Epidermal melanocyte (primary cell): Measurements from ENCODE around the gene PTPRT.
"Not testable (repeated sequence)": the region's sequence is repeated elsewhere in the genome, so short reads cannot be mapped to it uniquely, and the experiment has no call there.

ENCODE experiments used
- DNase-seq: peaks from one replicate; pipeline ENCODE4 v3.0.0; 2011; ENCODE audit warnings: low spot score; ENCODE audit not compliant: insufficient read length

PTPRT gene

GRCh38 chr20:42214074-42214473 lies 975.6 kb downstream of the PTPRT start:
- DNase-seq = no peak

DNA sequence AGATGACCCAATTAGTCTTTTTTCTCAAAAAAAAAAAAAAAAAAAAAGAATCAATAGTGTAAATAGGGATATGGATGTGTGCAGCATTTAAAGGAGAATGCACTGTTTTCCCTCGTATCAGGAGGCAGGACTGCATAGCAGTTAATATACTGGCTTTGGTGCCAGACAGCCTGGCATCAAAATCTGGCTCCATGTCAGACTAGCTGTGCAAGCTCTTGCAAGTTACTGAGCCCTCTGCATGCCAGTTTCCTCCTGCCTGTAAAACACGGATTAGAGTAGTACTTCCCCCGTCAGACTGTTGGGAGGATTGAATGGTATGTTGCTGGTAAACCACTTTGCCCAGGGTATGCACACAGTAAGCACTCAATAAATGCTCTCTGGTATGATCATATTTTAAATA lies 977.3 kb downstream of the PTPRT start:
- no peak for DNase-seq

GRCh38 chr20:42206557-42206956 lies 983.1 kb downstream of the PTPRT start:
- DNase-seq = not testable (repeated sequence)

DNA sequence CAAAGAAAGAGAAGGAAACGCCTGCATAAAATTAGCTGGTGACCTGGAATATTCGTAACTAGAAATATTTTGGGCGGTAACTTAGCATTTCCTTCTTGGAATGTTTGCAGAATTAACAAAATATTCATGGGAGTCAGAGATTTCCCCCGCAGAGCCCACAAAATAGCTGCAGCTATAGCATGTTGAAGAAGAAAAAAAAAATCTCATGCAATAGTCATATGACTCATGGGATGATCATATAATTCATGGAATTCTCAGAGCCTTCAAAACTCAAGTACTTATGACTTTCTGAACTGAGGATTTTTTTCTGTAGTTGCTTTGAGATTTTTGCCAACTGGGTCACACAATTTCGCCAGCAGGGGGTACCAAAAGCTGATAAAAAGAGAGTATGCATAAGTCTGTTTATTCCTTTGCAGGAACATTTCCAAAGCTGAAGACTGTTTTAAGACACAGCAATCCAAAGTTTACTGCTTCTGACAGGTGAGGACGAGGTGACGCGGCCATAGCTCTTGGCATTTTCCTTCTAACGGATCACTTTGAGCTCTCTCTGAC lies 985.5 kb downstream of the PTPRT start:
- DNase-seq = no peak

- no peak for DNase-seq
Observed at GRCh38 chr20:42197599-42197998, 992.1 kb downstream of the PTPRT start.

- DNase-seq = no peak
Observed at GRCh38 chr20:42193119-42193518, 996.6 kb downstream of the PTPRT start.

DNA sequence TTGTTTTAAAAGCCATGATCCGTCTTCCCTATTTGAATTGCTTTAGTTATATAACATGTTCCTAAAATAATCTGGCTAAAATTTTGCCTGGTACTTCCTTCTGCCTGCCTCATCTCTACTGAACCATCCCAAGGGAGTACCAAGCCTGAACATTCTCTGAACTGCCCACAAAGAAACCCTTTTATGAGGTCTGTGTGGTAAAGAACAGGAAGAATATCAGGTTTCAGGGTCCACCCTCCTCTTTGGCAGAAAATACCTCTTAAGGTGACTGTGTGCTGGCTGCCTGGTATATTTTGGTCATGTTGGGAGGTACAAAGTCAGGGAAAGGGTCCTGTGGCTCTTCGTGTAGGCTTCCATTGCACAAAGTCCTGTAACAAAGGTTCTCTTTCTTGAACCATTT lies 997.4 kb downstream of the PTPRT start:
- no peak for DNase-seq

DNA sequence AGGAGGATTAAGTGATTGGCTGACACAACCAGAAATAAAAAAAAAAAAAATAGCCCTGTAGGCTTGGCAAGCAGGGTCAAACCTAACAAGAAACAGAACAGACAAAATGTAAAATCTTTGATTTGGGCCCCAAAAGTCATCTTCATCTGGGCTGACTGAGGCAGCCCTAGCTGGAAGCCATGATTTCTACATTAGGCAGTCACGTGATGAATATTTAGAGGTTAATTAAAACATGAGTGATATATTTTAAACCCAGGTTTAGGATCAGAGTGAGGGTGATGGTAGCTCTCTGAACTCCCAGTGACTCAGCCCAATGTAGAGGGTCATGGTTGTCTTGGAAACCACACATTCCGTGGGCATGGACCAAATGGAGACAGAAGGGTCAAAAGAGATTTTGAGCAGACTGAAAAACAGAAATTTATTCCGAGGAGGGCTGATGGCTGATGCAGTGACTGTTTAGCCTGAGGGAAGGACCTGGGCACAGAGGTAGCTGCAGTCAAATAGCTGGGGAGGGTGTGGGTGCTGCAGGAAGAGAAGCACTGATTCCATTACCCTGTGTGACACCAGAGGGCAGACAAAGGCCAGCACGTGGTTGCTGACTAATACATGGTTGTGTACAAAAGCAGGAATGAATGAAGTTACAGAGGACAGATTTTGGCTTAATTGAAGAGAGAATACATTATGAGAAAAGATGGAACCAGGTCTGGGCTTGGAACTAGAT lies 998.4 kb downstream of the PTPRT start:
- no peak for DNase-seq

- no peak for DNase-seq
Observed at GRCh38 chr20:42190084-42190483, 999.6 kb downstream of the PTPRT start.

DNA sequence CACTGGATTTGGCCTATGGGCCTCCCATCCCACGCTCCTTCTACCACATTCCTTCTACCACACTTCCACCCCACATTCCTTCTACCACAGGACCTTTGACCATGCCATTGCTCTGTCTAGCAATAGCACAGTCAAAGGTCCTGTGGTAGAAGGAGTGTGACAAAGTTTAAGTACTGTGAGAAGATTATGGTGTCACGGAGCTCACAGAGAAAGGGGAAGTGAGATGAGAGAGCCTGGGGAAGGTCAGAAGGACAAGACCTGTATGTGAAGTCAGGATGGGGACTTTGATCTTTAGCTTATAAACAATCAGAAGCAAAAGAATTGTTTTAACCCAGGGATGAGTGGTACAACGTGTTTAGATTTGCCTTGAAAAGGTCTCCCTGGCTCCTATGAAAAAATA lies 1003.4 kb downstream of the PTPRT start:
- no peak for DNase-seq

DNA sequence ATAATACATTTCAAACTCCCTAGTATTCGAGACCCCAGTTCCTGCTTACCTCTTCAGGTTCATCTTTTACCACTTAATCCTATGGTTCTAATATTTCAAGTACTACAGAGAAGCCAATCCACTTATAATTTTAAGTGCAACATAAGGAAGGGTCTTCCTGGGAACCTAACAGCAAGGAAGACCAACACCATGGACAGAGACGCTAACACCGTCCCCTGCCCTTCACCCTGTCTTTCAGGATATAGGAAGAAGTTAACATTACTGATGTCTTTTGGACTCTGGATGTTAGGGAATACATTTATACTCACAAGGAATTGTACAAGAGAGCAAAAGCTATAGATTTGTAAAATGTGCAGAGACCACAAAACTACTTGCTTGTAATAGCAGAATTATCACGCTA lies 1006.6 kb downstream of the PTPRT start:
- DNase-seq = no peak

DNA sequence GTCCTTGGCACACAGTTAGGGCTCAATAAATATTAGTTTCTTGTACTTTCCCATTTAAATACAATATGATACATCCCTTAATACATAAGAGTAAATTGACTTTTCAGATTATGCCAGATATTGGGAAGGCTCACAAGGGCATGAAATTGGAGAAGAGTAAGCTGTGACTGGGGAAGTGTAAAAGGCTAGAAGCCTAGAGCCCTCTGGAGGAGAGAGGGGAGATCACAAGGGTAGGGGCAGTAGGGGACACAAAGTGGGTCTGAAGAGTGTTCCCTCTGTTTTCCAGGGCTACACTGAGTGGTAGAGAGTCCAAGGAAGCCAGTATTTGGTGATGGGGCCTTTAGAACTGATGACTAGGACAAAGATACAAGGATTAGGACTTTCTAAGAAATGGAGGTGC lies 1008.6 kb downstream of the PTPRT start:
- DNase-seq = no peak

DNA sequence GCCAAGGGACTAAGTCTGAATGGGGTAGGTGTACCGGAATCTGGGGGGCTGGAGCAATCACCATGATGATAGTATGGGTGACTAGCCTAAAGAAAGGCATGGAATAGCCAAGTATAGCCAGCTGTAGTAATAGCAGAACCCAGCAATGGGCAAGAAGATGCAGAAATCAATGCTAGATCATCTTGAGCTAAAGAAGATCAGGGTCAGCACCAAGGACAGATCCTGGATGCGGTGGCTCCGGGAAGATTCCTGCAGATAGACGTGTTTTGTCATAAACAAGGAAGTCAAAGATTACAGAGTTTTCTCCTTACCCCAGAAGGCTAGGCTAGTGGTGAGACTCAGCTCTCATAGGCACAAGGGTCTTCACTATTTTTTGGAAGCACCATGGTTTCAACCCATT lies 1009.9 kb downstream of the PTPRT start:
- DNase-seq = no peak

DNA sequence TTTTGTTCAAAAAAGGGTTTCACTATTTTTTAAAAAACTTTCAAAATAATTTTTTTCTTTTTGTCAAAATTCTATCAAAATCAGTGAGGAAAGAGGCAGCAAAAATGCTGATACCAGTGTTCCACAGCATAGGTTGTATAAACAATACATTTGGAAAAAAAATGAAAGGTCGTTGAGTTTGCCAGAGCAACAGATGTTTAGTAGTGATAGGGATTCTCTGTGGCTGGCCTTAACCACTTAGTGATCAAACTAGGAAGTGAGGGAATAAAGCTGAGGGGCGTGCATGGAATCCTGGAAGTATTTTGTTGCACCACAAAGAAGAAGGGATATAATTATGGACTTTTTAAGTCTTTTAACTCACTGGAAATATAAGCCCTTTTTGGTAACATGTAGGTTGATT lies 1016.3 kb downstream of the PTPRT start:
- DNase-seq = no peak

GRCh38 chr20:42164121-42164890 lies 1025.4 kb downstream of the PTPRT start:
- no peak for DNase-seq

GRCh38 chr20:42161228-42161829 lies 1028.4 kb downstream of the PTPRT start:
- DNase-seq = no peak

GRCh38 chr20:42159808-42160207 lies 1029.9 kb downstream of the PTPRT start:
- no peak for DNase-seq

DNA sequence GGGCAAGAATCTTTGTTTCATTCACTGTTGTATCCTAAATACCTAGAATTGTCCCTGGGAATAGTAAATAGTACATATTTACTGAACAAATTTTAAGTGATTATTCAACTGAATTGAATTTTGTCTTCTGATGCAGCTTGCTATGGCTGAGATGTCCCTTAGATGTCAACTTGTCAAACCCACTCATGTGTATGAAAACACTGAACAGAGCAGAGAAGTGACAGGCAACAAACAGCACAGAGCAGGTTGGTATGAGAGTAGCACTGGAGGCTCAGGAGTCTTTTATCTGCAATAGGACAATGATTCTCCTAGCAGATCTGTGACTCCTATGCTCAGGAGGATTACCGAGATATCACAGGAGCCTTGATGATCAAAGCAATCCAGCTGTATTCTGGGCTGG lies 1031.4 kb downstream of the PTPRT start:
- no peak for DNase-seq

GRCh38 chr20:42155586-42155985 lies 1034.1 kb downstream of the PTPRT start:
- DNase-seq = no peak

DNA sequence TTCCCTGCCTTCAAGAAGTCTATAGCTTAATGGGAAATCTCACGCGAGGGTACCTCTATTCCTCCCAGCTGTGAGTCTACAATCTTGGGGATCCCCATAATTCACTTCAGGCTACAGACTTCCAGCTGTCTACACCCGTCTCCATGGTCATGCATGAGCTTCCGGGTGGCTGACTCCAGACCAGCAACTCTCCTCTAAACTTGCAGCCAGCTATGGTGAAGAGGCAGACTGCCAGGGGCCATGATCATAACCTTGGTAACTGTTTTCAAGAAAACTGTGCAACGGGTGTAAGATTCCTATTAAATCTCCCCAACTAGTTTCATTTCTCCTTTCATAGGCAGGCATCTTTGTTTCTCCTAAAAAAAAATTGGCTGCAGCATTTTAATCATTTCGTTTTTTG lies 1037.1 kb downstream of the PTPRT start:
- DNase-seq = no peak

DNA sequence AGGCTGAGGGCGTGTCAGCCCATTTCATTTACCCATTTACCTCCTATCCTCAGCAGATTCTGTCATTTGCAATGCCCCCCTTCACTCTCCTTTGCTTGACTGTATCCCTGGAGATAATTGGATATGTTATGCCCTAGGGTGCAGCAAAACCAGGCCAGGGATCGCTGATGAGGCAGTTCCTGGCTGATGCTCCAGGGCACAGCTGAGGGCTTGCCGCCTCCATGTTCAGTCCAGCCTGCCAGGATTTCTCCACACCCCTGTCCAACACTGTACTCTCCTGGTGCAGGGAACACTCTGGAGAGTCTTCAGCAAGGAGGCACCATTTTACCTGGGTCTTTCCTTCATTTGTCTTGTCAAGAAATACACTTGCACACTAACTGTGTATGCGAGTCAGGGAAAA lies 1039.5 kb downstream of the PTPRT start:
- DNase-seq = no peak

GRCh38 chr20:42138729-42139128 lies 1051.0 kb downstream of the PTPRT start:
- no peak for DNase-seq
